GM12872 (cell line): Measurements from ENCODE around the gene SCNN1G.

ENCODE experiments used
- CTCF ChIP-seq: IDR thresholded peaks from 3 replicates; pipeline ENCODE4 v1.5.1; 2011; ENCODE audit warnings: low read depth, mild to moderate bottlenecking, low read length, moderate library complexity; ENCODE audit not compliant: insufficient read depth

The SCNN1G gene

GRCh38 chr16:23187341-23187740 lies 4.8 kb downstream of the SCNN1G start:
- no peak for TF ChIP-seq CTCF

- TF ChIP-seq CTCF: no peak
Observed at GRCh38 chr16:23188911-23189310, 6.4 kb downstream of the SCNN1G start.

- no peak for TF ChIP-seq CTCF
Observed at GRCh38 chr16:23194497-23195221, 12.1 kb downstream of the SCNN1G start.

- TF ChIP-seq CTCF: no peak
Observed at GRCh38 chr16:23195366-23195978, 12.9 kb downstream of the SCNN1G start.

- no peak for TF ChIP-seq CTCF
Observed at GRCh38 chr16:23196539-23196938, 14.0 kb downstream of the SCNN1G start.

- no peak for TF ChIP-seq CTCF
Observed at GRCh38 chr16:23202166-23202565, 19.6 kb downstream of the SCNN1G start.

GRCh38 chr16:23206986-23207385 lies 24.4 kb downstream of the SCNN1G start:
- no peak for TF ChIP-seq CTCF
